Pancreas (tissue), 10 donors: ENCODE measurements around the gene CCR2. TPM values are rescaled to one million over a fixed set of nuclear protein-coding genes. Genes with fewer than 3 reads are reported as not detected.
"Not testable (repeated sequence)": the region's sequence is repeated elsewhere in the genome, so short reads cannot be mapped to it uniquely, and the experiment has no call there.

Experiments used
- ATAC-seq, 4 donors: fragments of 200-7000 bp; cut with Tn5 transposase; one replicate each; pipeline versions ENCODE4 v1.8.0 to v1.9.1; 2020; ENCODE audit warnings: mild to moderate bottlenecking in 4 of 4, moderate library complexity in 4 of 4
- DNase-seq, 6 donors: peaks; one replicate each; pipeline ENCODE4 v3.0.0-alpha.2; 2020
- FAIRE-seq: peaks from 2 replicates; lab custom pipeline; 2012; peaks lifted over from hg19 to GRCh38; lab: Jason Lieb, UNC
- H3K27ac ChIP-seq, 4 donors: fragments of 200-600 bp; sonication (generic); 1 replicate in 3 of 4; 2 replicates in 1 of 4; pipeline versions ENCODE4 v1.5.0 to v1.8.0; 2020
- H3K27me3 ChIP-seq, 4 donors: fragments of 200-600 bp; one replicate each; pipeline ENCODE4 v1.8.0; 2021
- H3K36me3 ChIP-seq, 3 donors: fragments of 200-600 bp; sonication (generic) in 1 of 3; one replicate each; pipeline versions ENCODE4 v1.5.0 to v1.8.0; 2020 to 2021
- H3K4me1 ChIP-seq, 3 donors: fragments of 200-600 bp; one replicate each; pipeline ENCODE4 v1.8.0; 2021
- H3K4me3 ChIP-seq, 4 donors: fragments of 200-600 bp; sonication (generic) in 2 of 4; one replicate each; pipeline versions ENCODE4 v1.5.0 to v1.8.0; 2020 to 2021
- H3K9me3 ChIP-seq, 4 donors: fragments of 200-600 bp; one replicate each; pipeline ENCODE4 v1.8.0; 2021
- CTCF ChIP-seq, 4 donors: fragments of 200-600 bp; sonication (generic) in 3 of 4; IDR thresholded peaks; one replicate each; pipeline versions ENCODE4 v1.5.0 to v1.8.0; 2021; ENCODE audit warnings: antibody characterized with exemption in 4 of 4
- WGBS, 2 donors: extraction: QIAGEN DNeasy Blood & Tissue Kit; methylation state at CpG; one replicate each; pipeline ENCODE4 v1.1.7; 2013; 5-methylcytosine and 5-hydroxymethylcytosine counted together
- intact Hi-C, 3 donors: fragments of 100-400 bp; cut with DNase I; formaldehyde crosslinking; loops; one replicate each; pipeline versions ENCODE4 v1.11.1 to v1.14.2; 2022
- polyA plus RNA-seq, 2 donors: library from polyadenylated mRNA; stranded (reverse); fragments of 200-250 nt; gene quantifications; one replicate each; pipeline ENCODE4 v1.2.3, GENCODE V29; 2013
- total RNA-seq, 6 donors: library from RNA; stranded (reverse); fragmentation: NEBNext Ultra II Directional in 4 of 6; extraction: Animal tissue kit (Norgen Biotek cat#: 25700) in 4 of 6; gene quantifications; one replicate each; pipeline versions ENCODE4 v1.2.1 to v1.2.4, GENCODE V29; 2021 to 2023
- donor health status: healthy with polysubstance abuse.
- donor health status: DM: no; HTN: no; CAD: no; lungs with moderate emphysema.
- donor health status: DM: no; HTN: no; CAD: no.
- donor health status: control.
- donor health status: control.
- donor health status: Bipolar disorder and iron deficiency.
- donor health status: DM: yes; HTN: yes; CAD: no.
- donor health status: DM: no; HTN: no; CAD: no.
- donor health status: DM: no; HTN: no; CAD: no.
- donor health status: DM: yes; HTN: yes; CAD: no.

CCR2 gene
- total and polyA plus RNA-seq, 8 donors, result 0.14 to 3.5 (median 0.26) TPM

DNA sequence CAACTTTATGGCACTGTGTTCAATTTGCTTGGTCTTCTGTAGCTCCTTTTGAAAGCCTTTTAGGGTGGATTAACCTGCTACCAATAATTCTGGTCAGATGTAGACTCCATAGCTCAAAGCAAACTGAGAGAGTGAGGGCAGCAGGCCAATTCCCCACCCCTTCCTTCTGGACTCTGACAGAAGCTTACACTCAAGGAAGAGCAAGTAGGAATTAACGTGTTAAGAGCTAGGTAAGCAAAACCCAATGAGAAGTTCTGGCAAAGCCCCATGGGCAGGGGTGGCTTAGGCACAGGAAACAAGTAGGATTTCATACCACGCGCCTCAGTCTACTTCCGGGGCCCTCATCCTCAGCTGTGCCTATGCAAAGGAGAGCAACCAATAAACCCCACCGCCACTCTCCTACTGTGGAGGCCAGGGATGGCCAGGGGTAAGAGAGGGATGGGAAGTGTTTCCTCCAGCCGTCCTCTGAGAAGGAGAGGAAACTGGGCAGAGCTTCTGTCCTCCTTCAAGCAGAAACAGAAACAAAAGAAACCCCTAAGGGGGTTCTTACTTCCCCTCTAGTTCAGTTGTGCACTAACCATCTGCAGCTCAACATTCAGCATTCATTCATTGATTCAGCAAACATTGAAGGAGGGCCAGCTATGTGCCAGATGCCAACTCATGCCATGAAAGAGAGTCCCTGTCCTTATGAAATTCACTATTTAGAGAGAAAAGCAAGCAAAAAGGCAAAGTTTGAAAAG, 29.5 kb downstream of the CCR2 start:
- H3K27me3 ChIP-seq, result no peaks in the 10 kb centered on the region
- no peaks in the 10 kb centered on the region for H3K36me3 ChIP-seq
- H3K4me1 ChIP-seq, result no peaks in the 10 kb centered on the region
- intact Hi-C loops, result no loop called here
- H3K27ac ChIP-seq, result no peak overlapping the region
- 70 to 79% methylated on average over 6 of the region's 6 CpGs for WGBS, 2 donors
- H3K9me3 ChIP-seq, result no peaks in the 10 kb centered on the region
- no peak for DNase-seq
- no peak for ATAC-seq
- no peak for FAIRE-seq
- no peak overlapping the region for H3K4me3 ChIP-seq
- no peak for TF ChIP-seq CTCF (IDR thresholded peaks at IDR 0.05)

DNA sequence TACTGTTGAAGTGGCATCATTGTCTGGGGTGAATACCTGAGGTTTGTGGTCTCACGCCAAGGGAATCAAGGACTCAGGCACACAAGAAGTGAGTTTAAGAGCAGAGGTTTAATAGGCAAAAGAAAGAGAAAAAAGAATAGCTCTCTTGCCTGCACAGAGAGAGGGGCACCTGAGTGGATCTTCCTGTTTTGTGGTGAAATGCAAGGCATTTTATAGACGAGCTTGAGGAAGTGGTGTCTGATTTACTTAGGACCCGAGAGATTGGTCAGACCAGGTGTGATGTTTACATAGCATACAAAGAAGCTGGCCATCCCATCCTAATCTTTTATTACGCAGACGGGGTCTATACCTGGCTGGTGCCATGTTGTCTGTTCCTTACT, 30.0 kb downstream of the CCR2 start:
- H3K27ac ChIP-seq, result no peak overlapping the region

GRCh38 chr3:46386205-46386604, 32.3 kb downstream of the CCR2 start:
- intact Hi-C loops, result no loop called here
- TF ChIP-seq CTCF (IDR thresholded peaks at IDR 0.05), result no peak
- WGBS, 2 donors, result 16% methylated on average over 4 of the region's 4 CpGs
- Histone ChIP-seq H3K4me1 (no peaks in the 10 kb centered on the region), H3K4me3 (no peak overlapping the region), H3K9me3 (no peaks in the 10 kb centered on the region), H3K36me3 (no peaks in the 10 kb centered on the region), H3K27me3 (no peaks in the 10 kb centered on the region), H3K27ac (no peak overlapping the region)
- DNase-seq, result no peak
- FAIRE-seq, result no peak
- peak in 3 of 4 donors; percentile 35 to 83 (median 75) for ATAC-seq

More for the DNA sequence above, 30.0 kb downstream of the CCR2 start:
- Histone ChIP-seq H3K4me1 (no peaks in the 10 kb centered on the region), H3K9me3 (no peaks in the 10 kb centered on the region), H3K27me3 (no peaks in the 10 kb centered on the region), H3K4me3 (no peak overlapping the region), H3K36me3 (no peaks in the 10 kb centered on the region)
- ATAC-seq (no peak), DNase-seq (no peak), FAIRE-seq (no peak)
- 56 to 59% methylated on average over 5 of the region's 5 CpGs for WGBS, 2 donors
- intact Hi-C loops, result no loop called here
- no peak for TF ChIP-seq CTCF (IDR thresholded peaks at IDR 0.05)

DNA sequence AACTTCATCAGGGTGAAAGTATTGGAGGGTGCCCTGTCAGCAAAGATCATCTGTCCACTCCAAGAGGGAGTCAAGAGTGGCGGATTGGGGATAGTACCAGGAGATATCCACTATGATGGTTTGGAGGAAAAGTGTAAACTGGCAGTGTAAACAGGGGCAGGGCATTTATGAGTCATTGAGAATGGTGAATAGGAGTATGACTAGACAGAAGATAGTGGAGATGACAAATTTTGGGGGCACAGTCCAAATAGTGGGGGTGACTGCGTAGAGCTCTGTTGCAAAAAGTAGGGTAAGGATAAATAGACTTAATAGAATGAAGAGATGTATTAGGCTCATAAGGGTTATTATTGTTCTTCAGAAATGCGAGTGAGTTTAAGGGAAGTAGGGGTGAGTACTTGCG, 34.9 kb downstream of the CCR2 start:
- FAIRE-seq, ATAC-seq: not testable (repeated sequence)
- 86 to 97% methylated on average over 4 of the region's 4 CpGs for WGBS, 2 donors

GRCh38 chr3:46389306-46389705, 35.4 kb downstream of the CCR2 start:
- intact Hi-C loops, result no loop called here
- FAIRE-seq, result no peak
- Histone ChIP-seq H3K4me3 (no peak overlapping the region), H3K9me3 (no peaks in the 10 kb centered on the region), H3K36me3 (no peaks in the 10 kb centered on the region), H3K27ac (no peak overlapping the region), H3K27me3 (no peaks in the 10 kb centered on the region), H3K4me1 (no peaks in the 10 kb centered on the region)
- DNase-seq, result no peak
- no peak for TF ChIP-seq CTCF (IDR thresholded peaks at IDR 0.05)
- WGBS, 2 donors, result 73 to 78% methylated on average over 6 of the region's 6 CpGs
- ATAC-seq, result no peak

More for the DNA sequence above, 34.9 kb downstream of the CCR2 start:
- DNase-seq, H3K27me3 ChIP-seq, H3K27ac ChIP-seq, H3K36me3 ChIP-seq, H3K4me3 ChIP-seq, H3K4me1 ChIP-seq, H3K9me3 ChIP-seq, intact Hi-C loops: not testable (repeated sequence)

- DNase-seq, H3K27ac ChIP-seq, FAIRE-seq, intact Hi-C loops, H3K36me3 ChIP-seq, H3K4me1 ChIP-seq, H3K9me3 ChIP-seq, H3K4me3 ChIP-seq, ATAC-seq, H3K27me3 ChIP-seq: not testable (repeated sequence)
- WGBS, 2 donors, result 84 to 88% methylated on average over 5 of the region's 5 CpGs
Observed at GRCh38 chr3:46391526-46391925, 37.6 kb downstream of the CCR2 start.
